GM19035 (cell line): ENCODE data around the gene SNX4.

ENCODE experiments used
- ATAC-seq: cut with Tn5 transposase; IDR thresholded peaks from one replicate; pipeline ENCODE4 v1.9.1; 2021; ENCODE audit not compliant: unreplicated experiment

Gene SNX4

DNA sequence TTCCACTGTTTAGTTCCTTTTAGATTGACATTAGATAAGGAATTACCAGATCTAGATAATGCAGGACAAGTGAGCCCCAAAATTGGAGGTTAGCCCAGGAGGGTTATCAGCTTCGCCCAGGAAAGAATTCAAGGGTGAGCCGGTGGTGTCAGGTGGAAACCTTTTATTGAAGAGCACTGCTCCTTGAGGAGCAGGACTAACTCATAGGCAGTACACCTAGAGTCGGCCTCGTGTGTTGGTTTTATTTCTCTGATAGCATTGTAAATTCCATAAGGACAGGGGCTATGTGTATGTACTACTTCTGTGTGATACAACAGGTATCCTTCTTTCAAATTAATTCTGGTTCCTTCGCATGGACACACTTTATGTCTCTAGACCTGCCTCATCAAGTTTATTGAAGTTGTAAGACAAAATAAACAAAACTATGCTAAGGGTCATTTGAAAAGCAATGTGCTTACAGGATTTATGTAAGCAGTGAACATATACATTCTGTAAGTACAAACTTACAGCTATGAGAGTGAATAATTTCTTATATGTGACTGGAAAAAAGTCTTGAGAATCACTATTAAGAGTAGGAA is 57.2 kb downstream of the SNX4 start:
- no peak for ATAC-seq

DNA sequence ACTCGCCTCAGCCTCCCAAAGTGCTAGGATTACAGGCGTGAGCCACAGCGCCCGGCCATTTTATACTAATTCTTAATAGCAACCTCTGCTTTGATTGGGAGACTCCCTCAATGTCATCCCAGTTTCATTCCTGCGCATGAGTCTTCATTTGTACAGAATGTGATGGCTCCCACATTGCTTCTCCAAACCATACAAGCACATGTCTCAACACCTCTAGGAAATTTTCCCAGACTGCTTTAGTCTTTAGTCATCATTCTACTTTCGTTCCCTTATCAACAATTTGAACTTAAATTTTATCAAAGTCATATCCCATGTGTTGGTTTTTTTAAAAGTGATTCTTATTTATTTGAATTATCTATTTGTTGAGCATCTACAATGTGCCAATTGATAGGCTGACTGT is 58.1 kb downstream of the SNX4 start:
- no peak for ATAC-seq

DNA sequence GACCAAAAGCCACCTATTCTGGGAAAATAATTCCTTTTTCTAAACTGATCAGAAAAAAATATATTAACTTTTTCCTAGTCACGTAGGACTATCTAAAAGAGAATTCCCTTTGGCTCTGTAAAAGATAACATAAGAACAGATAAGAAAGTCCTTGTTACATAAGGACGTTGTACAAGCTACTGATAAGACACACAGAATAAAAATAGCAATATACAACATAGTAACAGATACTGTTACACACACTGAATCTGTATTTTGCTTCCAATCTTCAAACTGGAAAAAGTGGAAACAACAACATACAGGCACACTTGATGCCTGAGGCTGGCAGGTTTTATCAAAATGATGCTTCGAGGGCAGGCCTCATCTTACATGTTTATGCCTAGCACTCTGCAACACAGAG is 59.8 kb downstream of the SNX4 start:
- ATAC-seq: no peak

DNA sequence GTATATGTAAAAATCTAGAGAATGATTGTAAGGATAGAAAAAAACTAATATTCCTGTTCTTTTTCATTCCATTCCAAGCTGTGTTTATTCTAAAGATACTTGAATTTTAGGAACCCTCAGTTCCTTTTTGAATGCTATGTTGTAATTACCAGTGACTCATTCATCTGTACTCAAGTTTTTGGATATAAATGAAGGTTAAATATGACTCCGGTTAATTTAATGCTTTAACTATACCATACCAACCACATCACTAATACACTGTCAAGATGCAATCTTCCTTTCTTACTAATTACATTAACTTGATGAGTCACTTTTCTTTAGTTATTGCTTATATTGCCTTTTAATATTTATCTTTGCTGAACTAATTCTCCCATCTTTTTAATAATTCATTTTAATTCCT is 76.1 kb downstream of the SNX4 start:
- ATAC-seq: no peak

DNA sequence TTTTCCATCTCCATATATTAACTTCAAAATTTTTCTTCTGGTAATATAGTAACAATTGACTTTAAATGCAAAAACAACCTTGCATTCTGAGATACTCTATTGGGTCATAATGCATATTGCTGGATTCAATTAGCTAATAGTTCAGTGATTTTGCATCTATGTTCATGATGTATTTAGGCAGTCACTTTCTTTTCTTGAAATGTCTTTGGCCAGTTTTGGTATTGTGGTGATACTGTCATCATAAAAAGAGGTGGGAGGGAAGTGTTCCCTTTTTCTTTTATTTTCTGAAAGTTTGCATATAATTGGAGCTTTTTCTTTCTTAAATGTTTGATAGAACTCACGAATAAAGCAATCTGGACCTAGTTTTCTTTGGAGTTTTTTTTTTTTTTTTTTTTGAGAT is 77.5 kb downstream of the SNX4 start:
- no peak for ATAC-seq

DNA sequence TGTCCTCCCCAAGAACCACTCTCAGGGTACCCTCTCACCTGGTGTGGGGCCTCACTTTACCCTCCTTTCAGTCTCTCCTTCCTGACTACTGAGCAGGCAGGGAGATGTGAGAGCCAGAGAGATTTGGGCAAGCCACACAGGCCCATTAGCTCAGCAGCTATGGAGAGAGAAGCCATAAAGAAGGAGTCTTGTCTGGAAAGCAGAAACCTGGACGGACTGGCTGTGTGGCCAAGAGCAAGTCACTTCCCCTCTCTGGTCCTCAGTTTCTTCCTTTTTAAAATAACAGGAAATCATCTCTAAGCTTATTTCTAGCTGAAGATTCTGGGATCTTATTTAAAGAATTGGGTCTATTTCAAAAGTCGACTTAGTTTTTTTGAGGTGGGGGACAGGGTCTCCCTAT is 79.0 kb downstream of the SNX4 start:
- ATAC-seq: no peak

DNA sequence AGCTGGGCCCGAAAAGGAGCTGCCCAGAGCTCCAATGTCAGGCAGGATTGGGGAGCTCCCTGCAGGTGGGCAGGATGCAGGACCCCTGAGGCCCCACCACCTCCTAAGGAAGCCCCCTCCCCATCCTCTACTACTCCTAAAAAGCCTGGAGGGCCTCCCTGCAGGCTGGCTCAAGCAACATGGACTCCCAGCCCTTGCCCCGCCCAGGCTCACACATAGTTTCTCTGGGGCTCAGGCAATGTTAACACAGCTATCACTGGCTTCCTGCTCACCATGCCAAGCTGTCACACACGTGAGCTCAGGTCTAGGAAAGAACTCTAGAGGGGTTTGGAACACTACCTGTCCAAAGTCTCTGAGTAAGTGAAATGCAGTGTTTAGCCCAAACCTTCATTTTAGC is 79.4 kb downstream of the SNX4 start:
- ATAC-seq: no peak

DNA sequence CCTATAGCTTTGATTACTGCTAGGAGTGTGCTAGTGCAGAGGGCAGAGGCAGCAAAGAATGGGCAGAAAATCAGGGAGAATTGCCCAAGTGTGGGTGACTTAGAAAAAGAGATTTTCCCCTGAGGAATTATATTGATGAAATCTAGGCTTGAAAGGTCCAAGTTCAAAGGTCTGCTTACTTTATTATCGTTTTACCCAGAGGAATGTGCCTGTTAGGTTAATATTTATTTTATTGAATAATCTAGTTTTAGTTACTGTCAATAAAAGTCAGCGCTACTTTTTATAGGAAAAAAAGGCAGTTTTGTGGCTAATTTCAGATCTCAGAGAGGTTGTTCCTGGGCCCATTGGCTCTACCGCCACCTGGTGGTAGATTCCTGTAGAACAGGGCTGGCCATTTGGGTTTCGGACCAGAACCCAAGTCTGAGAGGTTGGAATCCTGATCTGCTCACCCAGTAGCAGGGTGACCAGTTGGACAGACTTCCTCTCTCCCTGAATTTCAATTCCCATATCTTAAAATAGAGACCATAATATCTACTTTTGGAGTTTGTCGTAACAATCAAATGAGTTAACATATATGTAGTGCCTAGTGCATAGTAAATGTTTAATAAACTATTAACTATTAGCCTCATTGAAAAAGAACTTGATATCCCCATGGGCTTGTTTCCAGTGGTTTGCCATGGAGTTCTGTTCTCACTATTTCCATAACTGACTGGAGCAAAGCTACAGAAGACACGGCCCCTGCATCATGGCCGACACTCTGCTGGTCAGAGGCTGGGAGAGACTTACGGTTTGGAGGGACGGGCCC is 82.2 kb downstream of the SNX4 start:
- ATAC-seq: no peak

DNA sequence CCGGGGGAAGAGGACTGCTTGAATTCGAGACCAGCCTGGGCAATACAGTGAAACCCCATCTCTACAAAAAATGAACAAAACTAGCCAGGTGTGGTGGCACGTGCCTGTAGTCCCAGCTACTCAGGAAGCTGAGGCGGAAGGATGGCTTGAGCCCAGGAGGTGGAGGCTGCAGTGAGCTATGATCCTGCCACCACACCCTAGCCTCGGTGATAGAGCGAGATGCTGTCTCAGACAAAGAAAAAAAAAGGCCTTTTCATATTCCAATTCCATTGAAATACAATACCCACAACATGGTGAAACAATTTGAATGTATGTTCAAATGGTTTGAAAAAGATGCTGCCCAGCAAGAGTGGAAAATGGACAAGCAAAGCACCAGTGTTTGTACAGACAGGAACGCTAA is 83.1 kb downstream of the SNX4 start:
- no peak for ATAC-seq

DNA sequence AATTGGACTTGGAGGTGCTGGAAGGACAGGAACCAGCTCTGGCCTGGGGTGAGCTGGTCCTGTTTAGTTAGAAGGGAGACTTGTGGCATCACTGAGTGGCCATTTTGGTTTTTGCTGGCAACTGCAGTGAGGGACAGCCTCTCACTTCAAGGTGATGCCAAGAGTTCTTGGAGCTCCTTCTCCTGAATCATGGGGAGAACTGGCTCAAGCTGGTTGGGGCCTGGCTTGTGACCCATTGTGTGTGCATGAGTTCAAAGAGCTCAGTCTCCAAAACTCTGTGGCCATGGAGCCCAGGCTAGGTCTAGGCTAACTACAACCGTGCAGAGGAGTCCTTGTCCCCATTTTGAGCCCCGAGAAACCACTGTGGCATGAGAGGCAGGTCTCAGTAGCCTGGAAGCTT is 84.8 kb downstream of the SNX4 start:
- no peak for ATAC-seq

DNA sequence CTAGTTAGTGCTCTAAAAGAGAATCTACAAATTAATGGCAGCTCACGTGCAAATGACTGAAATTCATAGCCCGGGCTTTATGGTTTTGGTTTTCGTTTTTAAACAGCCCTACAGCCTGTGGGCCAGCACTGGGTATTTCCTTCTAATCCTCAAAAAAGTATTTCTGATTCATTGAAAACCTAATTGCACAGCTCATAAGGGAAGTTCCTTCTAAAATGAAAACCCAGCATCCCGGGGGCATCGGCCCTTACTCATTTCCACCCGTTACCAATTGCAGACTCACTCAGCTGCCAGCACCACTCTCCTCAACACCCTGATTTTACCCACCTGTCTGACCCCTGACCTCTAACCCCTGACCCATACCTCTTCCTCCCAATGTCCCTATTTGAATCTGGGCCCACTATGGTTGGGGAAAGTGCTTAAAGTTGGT is 85.4 kb downstream of the SNX4 start:
- ATAC-seq: no peak

DNA sequence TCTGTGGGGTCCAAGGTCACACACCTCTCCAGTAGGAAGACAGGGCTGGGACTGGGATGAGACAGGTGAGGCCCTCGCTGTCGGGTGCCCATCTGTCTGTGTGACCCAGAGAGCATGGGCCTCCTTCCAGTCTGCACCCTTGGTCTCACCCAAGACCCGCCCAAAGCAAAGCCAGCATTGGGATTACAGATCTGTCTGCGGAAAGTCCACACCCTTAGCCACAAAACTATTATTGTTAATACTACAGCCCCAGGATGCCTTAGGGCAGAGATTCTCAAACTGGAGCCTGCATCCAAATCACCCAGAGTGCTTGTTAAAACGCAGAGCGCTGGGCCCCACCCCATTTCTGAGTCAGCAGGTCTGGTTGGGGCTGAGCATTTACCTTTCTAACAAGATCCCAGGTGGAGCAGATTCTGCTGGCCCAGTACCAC is 86.4 kb downstream of the SNX4 start:
- ATAC-seq: no peak

DNA sequence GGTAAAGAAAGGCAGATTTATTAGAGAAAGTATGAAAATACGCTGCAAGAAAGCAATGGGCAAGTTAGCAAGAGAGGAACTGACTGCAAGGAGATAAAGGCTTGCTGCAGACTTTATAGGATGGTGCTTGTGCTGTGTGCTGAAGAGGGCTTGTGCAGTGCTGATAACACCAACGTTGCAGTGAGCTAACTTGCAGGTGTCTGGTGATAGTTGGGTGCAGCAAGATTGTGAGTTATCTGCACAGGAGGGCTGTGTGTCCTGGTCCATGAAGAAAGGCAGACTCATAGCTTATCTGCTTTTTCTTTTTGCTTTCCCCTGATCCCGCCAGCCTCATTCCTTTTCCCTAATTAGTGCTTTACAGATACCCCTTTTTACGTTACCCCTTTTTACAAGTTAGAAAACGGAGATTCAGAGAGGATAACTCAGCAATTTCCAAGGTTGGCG is 86.9 kb downstream of the SNX4 start:
- no peak for ATAC-seq

DNA sequence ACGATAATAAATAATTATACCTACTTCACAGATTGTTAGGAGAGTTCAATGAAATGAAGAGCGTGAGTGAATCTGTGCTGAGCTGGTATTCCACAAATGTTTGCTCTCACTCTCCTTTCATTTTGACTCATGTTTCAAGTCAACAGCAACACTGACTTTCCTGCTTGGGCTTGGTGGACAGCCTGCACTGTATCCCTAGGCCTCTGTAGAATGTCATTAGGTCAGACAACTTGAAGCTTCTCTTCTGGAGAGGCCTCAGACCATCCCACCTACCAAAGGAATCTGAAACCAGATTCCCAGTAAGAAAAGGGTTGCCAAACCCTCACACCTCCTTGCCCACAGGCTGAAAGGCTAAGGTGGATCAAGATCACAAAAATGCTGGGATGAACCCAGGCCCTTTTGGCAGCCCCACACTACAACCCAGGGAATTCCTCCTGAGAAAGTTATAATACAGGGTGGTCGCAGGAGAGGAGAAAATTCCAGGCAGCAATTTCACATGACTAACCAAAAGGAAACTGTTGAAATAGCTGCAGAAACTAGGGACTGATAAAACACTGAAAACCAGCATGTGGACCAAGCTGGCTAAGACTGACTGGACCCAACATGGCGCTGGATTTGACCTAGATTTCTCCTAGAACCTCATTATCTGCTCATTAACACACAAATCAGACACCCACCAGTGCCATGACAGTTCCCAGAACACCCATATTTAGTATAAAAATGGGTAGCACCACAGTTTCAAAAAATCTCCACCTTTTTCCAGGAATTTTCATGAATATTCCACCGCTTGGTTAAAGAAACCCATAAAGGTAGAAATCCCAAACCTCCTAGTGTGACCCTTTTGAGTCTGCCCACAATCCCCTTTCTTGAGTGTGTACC is 87.9 kb downstream of the SNX4 start:
- no peak for ATAC-seq

DNA sequence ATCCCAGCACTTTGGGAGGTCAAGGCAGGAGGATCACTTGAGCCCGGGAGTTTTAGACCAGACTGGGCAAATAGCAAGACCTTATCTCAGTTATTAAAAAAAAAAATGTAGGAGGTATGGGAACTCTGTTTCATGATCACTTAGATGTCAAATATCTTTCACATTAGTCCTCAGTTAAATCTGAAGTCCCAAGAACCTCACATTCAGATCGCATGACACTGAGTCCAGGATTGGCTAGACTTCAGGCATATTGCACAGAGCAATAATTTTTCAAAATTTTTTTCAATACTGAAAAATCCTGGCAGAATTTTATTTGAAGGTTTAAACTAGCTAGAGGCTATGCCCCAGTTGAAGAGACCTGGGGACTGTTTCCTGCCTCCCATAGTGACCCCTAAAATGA is 88.6 kb downstream of the SNX4 start:
- no peak for ATAC-seq

DNA sequence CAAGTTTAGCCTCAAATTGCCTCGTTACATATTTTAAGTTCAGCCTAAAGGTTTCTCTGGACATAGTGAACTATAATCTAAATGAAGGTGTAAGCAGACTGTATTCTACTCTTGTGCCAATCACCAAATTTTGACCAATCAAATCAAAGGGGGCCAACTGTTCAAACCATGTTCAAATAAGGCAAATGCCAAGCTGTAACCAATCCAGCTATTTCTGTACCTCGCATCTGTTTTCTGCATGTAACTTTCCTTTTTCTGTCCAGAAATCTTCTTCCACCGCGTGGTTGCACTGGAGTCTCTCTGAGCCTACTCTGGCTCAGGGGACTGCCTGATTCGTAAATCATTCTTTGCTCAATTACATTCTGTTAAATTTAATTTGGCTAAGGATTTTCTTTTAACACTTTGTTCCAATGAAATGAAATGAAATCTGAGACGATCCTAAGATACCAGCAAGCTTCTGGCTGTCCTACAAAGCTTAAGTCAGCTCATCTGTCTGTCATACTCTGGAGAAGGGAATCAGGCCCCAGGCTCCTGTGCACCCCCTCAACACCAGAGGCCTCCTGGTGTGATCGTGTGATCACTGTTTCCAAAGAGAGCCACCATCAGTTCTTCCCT is 91.7 kb downstream of the SNX4 start:
- no peak for ATAC-seq

DNA sequence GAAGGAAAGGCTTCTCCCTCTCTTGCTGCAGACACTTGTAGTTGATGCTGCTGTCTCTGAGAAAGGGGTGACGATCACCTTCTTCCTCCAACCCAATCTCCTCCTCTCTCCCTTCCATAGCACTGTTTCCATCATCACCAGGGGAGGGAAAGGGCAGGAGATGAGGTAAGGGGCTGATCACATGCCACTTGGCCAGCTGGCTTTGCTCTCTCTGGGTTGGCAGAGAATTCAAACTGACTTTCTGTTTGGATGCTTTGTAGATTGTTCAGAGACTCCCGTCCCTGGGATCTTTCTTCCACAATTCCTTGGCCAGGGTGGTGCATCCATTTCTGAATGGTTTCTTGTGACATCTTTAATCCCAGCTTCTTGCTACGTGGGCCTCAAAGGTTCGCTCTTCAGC is 101.7 kb downstream of the SNX4 start:
- ATAC-seq: no peak

DNA sequence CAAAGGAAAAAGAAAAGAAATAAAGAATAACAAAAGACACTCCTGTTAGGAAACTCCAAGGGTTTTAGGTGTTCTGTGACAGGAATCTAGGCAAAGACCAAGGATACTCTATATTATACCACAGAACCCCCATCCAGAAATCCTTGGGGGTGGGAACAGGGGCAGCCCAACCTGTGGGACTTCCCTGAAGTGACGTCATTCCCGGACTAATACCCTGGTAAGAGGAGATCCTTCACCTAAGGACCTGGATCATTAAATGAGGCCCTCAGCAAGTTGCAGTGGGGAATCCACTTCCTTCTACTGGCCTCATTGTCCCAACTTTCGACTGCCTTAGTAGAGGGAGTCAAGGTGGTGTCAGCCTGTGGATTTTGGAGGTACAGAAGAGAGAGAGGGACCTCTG is 103.8 kb downstream of the SNX4 start:
- ATAC-seq: no peak

DNA sequence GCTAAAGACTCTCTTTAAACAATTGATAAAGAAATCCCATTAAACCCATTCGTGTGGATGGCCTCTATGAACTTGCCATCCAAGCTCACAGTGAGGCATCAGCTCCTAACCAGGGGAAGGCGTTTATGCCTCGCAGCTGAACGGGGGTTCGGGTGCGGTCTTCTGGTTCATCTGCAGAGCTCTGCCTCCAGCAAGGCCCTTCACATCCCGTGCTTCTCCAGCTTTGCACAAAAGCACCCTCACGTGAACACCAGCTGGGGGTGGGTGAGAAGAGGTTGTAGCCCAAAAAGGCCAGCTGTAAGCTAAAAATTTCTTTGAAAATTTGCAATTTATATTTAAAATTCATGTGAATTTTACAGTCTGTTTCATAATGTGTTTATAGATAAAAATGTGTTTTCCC is 105.3 kb downstream of the SNX4 start:
- ATAC-seq: no peak

DNA sequence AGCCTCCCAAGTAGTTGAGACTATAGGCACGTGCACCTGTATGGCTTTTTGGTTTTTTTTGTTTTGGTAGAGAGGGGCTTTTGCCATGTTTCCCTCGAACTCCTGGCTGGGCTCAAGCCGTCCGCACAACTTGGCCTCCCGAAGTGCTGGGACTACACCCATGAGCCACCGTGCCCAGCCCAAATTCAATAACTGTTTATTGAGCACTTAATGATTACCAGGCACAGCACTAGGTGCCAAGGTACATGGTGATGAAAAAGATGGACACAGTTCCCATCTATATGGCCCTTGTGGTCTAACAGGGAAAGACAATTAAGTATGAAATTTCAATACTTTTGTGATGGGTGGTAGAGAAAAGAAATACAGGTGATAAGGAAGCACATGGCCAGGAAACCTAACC is 109.1 kb downstream of the SNX4 start:
- no peak for ATAC-seq

DNA sequence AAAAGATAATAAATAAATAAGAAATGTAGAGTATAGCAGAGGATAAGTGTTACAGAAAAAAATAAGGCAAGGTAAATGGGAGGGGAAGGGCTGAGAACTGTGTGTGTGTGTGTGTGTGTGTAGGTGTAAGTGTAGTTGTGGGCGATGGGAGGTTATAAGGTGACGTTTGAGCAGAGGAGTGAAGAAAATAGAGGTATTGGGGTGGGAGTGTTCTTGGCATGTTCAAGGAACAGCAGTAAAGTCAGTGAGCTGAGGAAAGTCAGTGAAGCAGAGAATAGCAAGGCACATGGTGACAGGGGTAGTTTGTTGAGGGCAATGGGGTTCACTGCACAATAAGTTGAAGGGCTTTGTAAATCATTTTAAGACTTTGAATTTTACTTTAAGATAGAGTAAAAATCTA is 113.9 kb downstream of the SNX4 start:
- no peak for ATAC-seq
